GM12892 (cell line): ENCODE results near the gene ACAT2.

Source experiments
- POLR2A ChIP-seq: IDR thresholded peaks from 2 replicates; pipeline ENCODE4 v1.6.1; 2011; ENCODE audit warnings: low read depth, low read length, control low read depth
- POLR2AphosphoS5 ChIP-seq: IDR thresholded peaks from 2 replicates; pipeline ENCODE4 v1.6.1; 2011; ENCODE audit warnings: low read depth, low read length, control low read depth

- TF ChIP-seq POLR2A (no peak), POLR2AphosphoS5 (no peak)
These were observed 42.7 kb downstream of the ACAT2 start for GRCh38 chr6:159804504-159804903.
